H1 (cell line): ENCODE measurements around the gene CHN2. TPM values are rescaled to one million over a fixed set of nuclear protein-coding genes. Genes with fewer than 3 reads are reported as not detected.

Source experiments
- CTCF ChIA-PET: fragments of 300-600 bp; sonication (Branson Sonifier 250); formaldehyde crosslinking; loops from one replicate; lab custom pipeline; 2021; ENCODE audit not compliant: partially characterized antibody; lab: Charles Lee
- POLR2A ChIA-PET: fragments of 300-600 bp; sonication (Branson Sonifier 250); formaldehyde crosslinking; loops from one replicate; lab custom pipeline; 2021; ENCODE audit warnings: inconsistent platforms; ENCODE audit not compliant: partially characterized antibody; lab: Charles Lee
- DNase-seq, 2 experiments: peaks; one replicate each; pipeline versions ENCODE4 v3.0.0 to v3.0.0-alpha.2; 2010 to 2022; ENCODE audit warnings: low spot score in 2 of 2, low read depth in 1 of 2, mixed read lengths in 1 of 2
- FAIRE-seq: peaks from 2 replicates; lab custom pipeline; 2011; peaks lifted over from hg19 to GRCh38; lab: Jason Lieb, UNC
- H2AFZ ChIP-seq: 2 replicates; pipeline ENCODE4 v1.8.1; 2012; ENCODE audit warnings: low read length, inconsistent platforms
- H2AK5ac ChIP-seq: 2 replicates; pipeline ENCODE4 v1.6.1; 2013; ENCODE audit warnings: low read depth, low read length
- H2BK120ac ChIP-seq: replicated peaks from 2 replicates; pipeline ENCODE3; 2013; ENCODE audit warnings: low read depth, low read length, inconsistent platforms
- H2BK12ac ChIP-seq: 2 replicates; pipeline ENCODE4 v1.6.1; 2013; ENCODE audit warnings: low read depth, low read length
- H2BK15ac ChIP-seq: 2 replicates; pipeline ENCODE4 v1.6.1; 2013; ENCODE audit warnings: low read length
- H2BK20ac ChIP-seq: 2 replicates; pipeline ENCODE4 v1.6.1; 2013; ENCODE audit warnings: low read length
- H2BK5ac ChIP-seq: 2 replicates; pipeline ENCODE4 v1.6.1; 2013; ENCODE audit warnings: low read depth, low read length
- H3K14ac ChIP-seq: 2 replicates; pipeline ENCODE4 v1.6.1; 2013; ENCODE audit warnings: inconsistent platforms; ENCODE audit not compliant: insufficient read length
- H3K18ac ChIP-seq: 2 replicates; pipeline ENCODE4 v1.6.1; 2013; ENCODE audit warnings: low read length; ENCODE audit errors: extremely low read depth
- H3K23ac ChIP-seq: 2 replicates; pipeline ENCODE4 v1.6.1; 2013; ENCODE audit warnings: inconsistent platforms; ENCODE audit not compliant: insufficient read length
- H3K23me2 ChIP-seq: 2 replicates; pipeline ENCODE4 v1.6.1; 2013; ENCODE audit warnings: low read depth, low read length
- H3K27ac ChIP-seq: 2 replicates; pipeline ENCODE4 v1.6.1; 2011; ENCODE audit warnings: low read depth, low read length, inconsistent platforms
- H3K27me3 ChIP-seq, 4 experiments: replicated peaks in 1 of 4; 1 replicate in 1 of 4; 2 replicates in 3 of 4; pipeline versions ENCODE4 v1.6.1 to v1.8.1; 2011 to 2013; ENCODE audit warnings: low read length in 3 of 4, mild to moderate bottlenecking in 3 of 4, inconsistent platforms in 2 of 4, mixed read lengths in 2 of 4, moderate library complexity in 1 of 4; ENCODE audit not compliant: control insufficient read depth in 3 of 4, insufficient read depth in 3 of 4; ENCODE audit errors: extremely low read depth in 1 of 4
- H3K36me3 ChIP-seq, 4 experiments: 2 replicates each; pipeline versions ENCODE4 v1.6.1 to v1.8.1; 2011 to 2013; ENCODE audit warnings: mild to moderate bottlenecking in 4 of 4, low read length in 3 of 4, moderate library complexity in 2 of 4, control low read depth in 1 of 4, inconsistent platforms in 1 of 4; ENCODE audit not compliant: insufficient read depth in 4 of 4, control insufficient read depth in 2 of 4
- H3K4ac ChIP-seq: replicated peaks from 2 replicates; pipeline ENCODE3; 2013; ENCODE audit warnings: low read length, low read depth, mixed read lengths, inconsistent platforms; ENCODE audit not compliant: insufficient read length
- H3K4me1 ChIP-seq, 4 experiments: replicated peaks in 1 of 4; 1 replicate in 1 of 4; 2 replicates in 3 of 4; pipeline versions ENCODE4 v1.6.1 to v1.8.1; 2011 to 2013; ENCODE audit warnings: low read length in 3 of 4, inconsistent platforms in 2 of 4, mixed read lengths in 1 of 4; ENCODE audit not compliant: insufficient read depth in 4 of 4, control insufficient read depth in 3 of 4
- H3K4me2 ChIP-seq, 2 experiments: 2 replicates each; pipeline versions ENCODE4 v1.6.1 to v1.8.1; 2011 to 2013; ENCODE audit warnings: low read depth in 2 of 2, low read length in 2 of 2, control low read depth in 1 of 2, inconsistent platforms in 1 of 2, mild to moderate bottlenecking in 1 of 2; ENCODE audit not compliant: insufficient read depth in 1 of 2
- H3K4me3 ChIP-seq, 4 experiments: fragments of 200-600, 300-600 bp in 1 of 4; sonication (generic), shearing (Covaris generic), sonication (Bioruptor Twin) in 1 of 4; 2 replicates each; pipeline versions ENCODE4 v1.5.1 to v1.8.1; 2011 to 2016; ENCODE audit warnings: low read length in 4 of 4, low read depth in 3 of 4, control low read depth in 2 of 4, inconsistent platforms in 2 of 4, mild to moderate bottlenecking in 2 of 4, mixed read lengths in 1 of 4, moderate library complexity in 1 of 4; ENCODE audit not compliant: insufficient read depth in 2 of 4; ENCODE audit errors: extremely low read depth in 1 of 4
- H3K56ac ChIP-seq: replicated peaks from 2 replicates; pipeline ENCODE3; 2013; ENCODE audit warnings: low read depth, mild to moderate bottlenecking, mixed read lengths, low read length, inconsistent platforms; ENCODE audit not compliant: insufficient read length
- H3K79me1 ChIP-seq: 2 replicates; pipeline ENCODE4 v1.6.1; 2013; ENCODE audit warnings: low read depth, low read length, control low read depth
- H3K79me2 ChIP-seq, 2 experiments: 2 replicates each; pipeline versions ENCODE4 v1.6.1 to v1.8.1; 2012 to 2013; ENCODE audit warnings: low read length in 2 of 2, mild to moderate bottlenecking in 2 of 2, inconsistent platforms in 1 of 2; ENCODE audit not compliant: insufficient read depth in 2 of 2, control insufficient read depth in 1 of 2
- H3K9ac ChIP-seq, 4 experiments: replicated peaks in 1 of 4; 1 replicate in 1 of 4; 2 replicates in 3 of 4; pipeline versions ENCODE4 v1.6.1 to v1.8.1; 2011 to 2013; ENCODE audit warnings: low read depth in 3 of 4, low read length in 3 of 4, control low read depth in 2 of 4, mild to moderate bottlenecking in 2 of 4, moderate library complexity in 2 of 4, inconsistent platforms in 1 of 4; ENCODE audit errors: extremely low read depth in 1 of 4
- H3K9me3 ChIP-seq, 2 experiments: 2 replicates each; pipeline versions ENCODE4 v1.6.1 to v1.8.1; 2012 to 2013; ENCODE audit warnings: mild to moderate bottlenecking in 2 of 2, moderate library complexity in 2 of 2, control low read depth in 1 of 2, inconsistent platforms in 1 of 2, low read depth in 1 of 2, low read length in 1 of 2, mixed read lengths in 1 of 2; ENCODE audit not compliant: insufficient read depth in 2 of 2
- H4K20me1 ChIP-seq, 2 experiments: replicated peaks in 1 of 2; 2 replicates each; pipeline versions ENCODE3 to v1.8.1; 2011 to 2013; ENCODE audit warnings: inconsistent platforms in 2 of 2, low read length in 2 of 2, mild to moderate bottlenecking in 1 of 2; ENCODE audit not compliant: insufficient read depth in 2 of 2, control insufficient read depth in 1 of 2
- H4K5ac ChIP-seq: 2 replicates; pipeline ENCODE4 v1.6.1; 2013; ENCODE audit warnings: low read length, low read depth, mixed read lengths, inconsistent platforms; ENCODE audit not compliant: insufficient read length
- H4K8ac ChIP-seq: 2 replicates; pipeline ENCODE4 v1.8.0; 2013; ENCODE audit warnings: mild to moderate bottlenecking, moderate library complexity, low read length, inconsistent platforms; ENCODE audit not compliant: insufficient read depth; ENCODE audit errors: extremely low read depth
- H4K91ac ChIP-seq: replicated peaks from 2 replicates; pipeline ENCODE3; 2013; ENCODE audit warnings: low read length, mixed read lengths, inconsistent platforms; ENCODE audit not compliant: insufficient read length
- ATF2 ChIP-seq: IDR thresholded peaks from 2 replicates; pipeline ENCODE4 v1.6.1; 2012; ENCODE audit warnings: low read length, inconsistent platforms
- CHD1 ChIP-seq: IDR thresholded peaks from 2 replicates; pipeline ENCODE4 v1.6.1; 2012; ENCODE audit warnings: low read depth, low read length, improper control_type of control experiment
- CHD2 ChIP-seq: IDR thresholded peaks from 2 replicates; pipeline ENCODE4 v1.6.1; 2012; ENCODE audit warnings: low read length, improper control_type of control experiment
- FOSL1 ChIP-seq: IDR thresholded peaks from 2 replicates; pipeline ENCODE4 v1.6.1; 2011; ENCODE audit warnings: mild to moderate bottlenecking, low read depth, low read length, moderate library complexity; ENCODE audit not compliant: insufficient read depth
- MAFK ChIP-seq: IDR thresholded peaks from 2 replicates; pipeline ENCODE4 v1.6.1; 2012; ENCODE audit warnings: low read depth, mild to moderate bottlenecking, improper control_type of control experiment, low read length
- MAX ChIP-seq: IDR thresholded peaks from 2 replicates; pipeline ENCODE4 v1.6.1; 2012; ENCODE audit warnings: inconsistent platforms
- NANOG ChIP-seq: IDR thresholded peaks from 2 replicates; pipeline ENCODE4 v1.6.1; 2011; ENCODE audit warnings: low read length, low read depth, mild to moderate bottlenecking, inconsistent platforms; ENCODE audit not compliant: insufficient read depth, poor library complexity, severe bottlenecking
- NRF1 ChIP-seq: IDR thresholded peaks from 2 replicates; pipeline ENCODE4 v1.6.1; 2011; ENCODE audit warnings: mild to moderate bottlenecking, low read depth, low read length, improper control_type of control experiment
- POU5F1 ChIP-seq: IDR thresholded peaks from 2 replicates; pipeline ENCODE4 v1.6.1; 2011; ENCODE audit warnings: low read depth, mild to moderate bottlenecking, low read length, moderate library complexity
- WGBS, 2 experiments: shearing (Covaris generic) in 1 of 2; methylation state at CpG; one replicate each; pipeline versions ENCODE4 v1.1.6 to v1.1.7; 2013 to 2015; ENCODE audit warnings: low lambda C conversion rate in 2 of 2, mixed read lengths in 2 of 2, inconsistent platforms in 1 of 2, low coverage in 1 of 2, missing lambda C conversion rate in 1 of 2; ENCODE audit not compliant: insufficient replicate concordance in 2 of 2, insufficient coverage in 1 of 2, insufficient read length in 1 of 2; ENCODE audit errors: extremely low coverage in 1 of 2, missing lambda C conversion rate in 1 of 2; 5-methylcytosine and 5-hydroxymethylcytosine counted together
- polyA plus RNA-seq, 7 experiments: library from polyadenylated mRNA; depleted of rRNA in 3 of 7; stranded (reverse) in 5 of 7; unstranded in 2 of 7; fragments of >200 nt in 5 of 7; fragments of 200-250 nt in 2 of 7; gene quantifications; 1 replicate in 5 of 7; 2 replicates in 1 of 7; 4 replicates in 1 of 7; pipeline versions ENCODE4 v1.2.1 to v1.2.3, GENCODE V29; 2011 to 2013; ENCODE audit warnings: missing spikeins in 2 of 7, mixed read lengths in 2 of 7
- total RNA-seq: library from RNA; stranded (reverse); fragmentation: NEBNext Ultra II Directional; extraction: Animal tissue kit (Norgen Biotek cat#: 25700); gene quantifications from 2 replicates; pipeline ENCODE4 v1.2.1, GENCODE V29; 2021

The CHN2 gene
- total and polyA plus RNA-seq, 2 of the 8 experiments (the other 6 are each of a cell fraction or from before 2014, with no cell fraction given), result 2.9 to 4.8 TPM

- Histone ChIP-seq H3K56ac (no peak overlapping the region), H2BK5ac (no peak overlapping the region), H2BK20ac (no peak overlapping the region; the same call in 1 of the 2 replicates), H3K9ac (no peak overlapping the region), H3K79me2 (no peaks in the 10 kb centered on the region), H3K4me2 (peak overlapping the region; percentile 19 to 51; a peak in 3 of 4 replicates), H3K79me1 (no peaks in the 10 kb centered on the region), H3K4ac (no peak overlapping the region), H2BK120ac (no peak overlapping the region), H4K8ac (no peak overlapping the region), H4K20me1 (no peaks in the 10 kb centered on the region), H3K14ac (no peak overlapping the region), H4K5ac (no peak overlapping the region), H3K18ac (no peak overlapping the region), H3K4me1 (peaks cover 8 to 21% (median 19%) of the 10 kb centered on the region in 4 experiments), H3K4me3 (no peak overlapping the region; a peak in 2 of 8 replicates), H2AK5ac (no peak overlapping the region), H2BK15ac (peak overlapping the region; percentile 48; the same call in 1 of the 2 replicates), H2BK12ac (peak overlapping the region; percentile 82), H2AFZ (no peak overlapping the region), H4K91ac (no peak overlapping the region), H3K23me2 (no peaks in the 10 kb centered on the region), H3K36me3 (no peaks in the 10 kb centered on the region), H3K9me3 (no peaks in the 10 kb centered on the region), H3K27me3 (no peaks in the 10 kb centered on the region), H3K23ac (no peak overlapping the region), H3K27ac (no peak overlapping the region)
- ChIA-PET POLR2A (interaction anchor here (0.6 to 1.0 kb wide), 2 partner anchors 23 to 246 kb away, joined by 3 read pairs; no protein-coding TSS in a partner anchor), CTCF (interaction anchor here (0.6 to 10.9 kb wide), 2 partner anchors 10 to 91 kb away, joined by 3 to 67 read pairs; no protein-coding TSS in a partner anchor)
- no peak for DNase-seq
- 81% methylated on average over 6 of the region's 6 CpGs; no CpG with 5 or more reads in 1 of the 2 experiments for WGBS, 2 experiments
- no peak for FAIRE-seq
- TF ChIP-seq MAX, result no peak
- no peak for TF ChIP-seq NRF1
- TF ChIP-seq CHD1, result no peak
- TF ChIP-seq MAFK, result no peak
- no peak for TF ChIP-seq FOSL1
- TF ChIP-seq CHD2, result no peak
- no peak for TF ChIP-seq ATF2
- TF ChIP-seq NANOG, result peak; percentile 17
- no peak for TF ChIP-seq POU5F1
Measured at GRCh38 chr7:29288181-29289091, 93.9 kb downstream of the CHN2 start.
